Activated naive CD4-positive, alpha-beta T cell treated with anti-CD3 and anti-CD28 coated beads for 36 hours (primary cell): ENCODE measurements around the gene ANKRD9. TPM values are rescaled to one million over a fixed set of nuclear protein-coding genes. Genes with fewer than 3 reads are reported as not detected.

Experiments used
- CTCF ChIA-PET: fragments of 350-600 bp; sonication (Branson Sonifier 250); formaldehyde crosslinking; loops from one replicate; lab custom pipeline; 2021; ENCODE audit warnings: antibody characterized with exemption; lab: Charles Lee
- DNase-seq: peaks from one replicate; pipeline ENCODE4 v3.0.0-alpha.2; 2020
- H3K27ac Mint-ChIP-seq: one replicate; pipeline ENCODE4 v1.8.0; 2021; ENCODE audit warnings: mild to moderate bottlenecking, mixed read lengths
- H3K27me3 Mint-ChIP-seq: one replicate; pipeline ENCODE4 v1.8.0; 2021; ENCODE audit warnings: low read depth, mixed read lengths
- H3K36me3 Mint-ChIP-seq: one replicate; pipeline ENCODE4 v1.8.0; 2021; ENCODE audit warnings: low read depth, mixed read lengths
- H3K4me1 Mint-ChIP-seq: one replicate; pipeline ENCODE4 v1.8.0; 2021; ENCODE audit warnings: low read depth, mixed read lengths
- H3K4me3 Mint-ChIP-seq: one replicate; pipeline ENCODE4 v1.8.0; 2021; ENCODE audit warnings: mild to moderate bottlenecking, moderate library complexity, mixed read lengths
- H3K9me3 Mint-ChIP-seq: one replicate; pipeline ENCODE4 v1.8.0; 2021; ENCODE audit warnings: mixed read lengths
- intact Hi-C: fragments of 100-400 bp; cut with micrococcal nuclease; formaldehyde crosslinking; loops from one replicate; pipeline ENCODE4 v1.15.1; 2023
- total RNA-seq, 2 experiments: library from RNA; stranded (reverse); gene quantifications; one replicate each; pipeline ENCODE4 v1.2.3, GENCODE V29; 2021

The ANKRD9 gene
- total RNA-seq, 2 experiments from 2014 or later = 11.5 to 13.3 TPM

GRCh38 chr14:102516531-102517391 is 7.2 kb upstream of the ANKRD9 start:
- peaks cover 3% of the 10 kb centered on the region for H3K27me3 Mint-ChIP-seq
- H3K4me3 Mint-ChIP-seq = peak overlapping the region; percentile 70
- no peaks in the 10 kb centered on the region for H3K36me3 Mint-ChIP-seq
- no peaks in the 10 kb centered on the region for H3K9me3 Mint-ChIP-seq
- CTCF ChIA-PET = interaction anchor here (0.7 to 4.9 kb wide), 9 partner anchors 8 to 281 kb away, joined by 3 to 31 read pairs (median 5); partner anchors contain the start of genes CINP and TECPR2
- intact Hi-C loops = loop anchor here (1.0 to 5.0 kb wide), 4 partner anchors 78 to 556 kb away; no protein-coding TSS in a partner anchor
- no peak overlapping the region for H3K27ac Mint-ChIP-seq
- peaks cover 5% of the 10 kb centered on the region for H3K4me1 Mint-ChIP-seq
- peak; percentile 48 for DNase-seq

GRCh38 chr14:102514987-102515733 is 5.6 kb upstream of the ANKRD9 start:
- Mint-ChIP-seq H3K27me3 (peaks cover 3% of the 10 kb centered on the region), H3K36me3 (no peaks in the 10 kb centered on the region), H3K9me3 (no peaks in the 10 kb centered on the region), H3K27ac (no peak overlapping the region), H3K4me3 (no peak overlapping the region), H3K4me1 (peaks cover 13% of the 10 kb centered on the region)
- intact Hi-C loops = loop anchor here (5.0 kb wide), 1 partner anchor 278 kb away; no protein-coding TSS in a partner anchor
- CTCF ChIA-PET = interaction anchor here (0.7 to 3.1 kb wide), 5 partner anchors 10 to 721 kb away, joined by 3 to 31 read pairs (median 6); partner anchors contain the start of genes CINP and TECPR2
- no peak for DNase-seq

GRCh38 chr14:102513899-102514772 is 4.6 kb upstream of the ANKRD9 start:
- Mint-ChIP-seq H3K27me3 (peaks cover 3% of the 10 kb centered on the region), H3K9me3 (no peaks in the 10 kb centered on the region), H3K4me3 (no peak overlapping the region), H3K4me1 (peaks cover 13% of the 10 kb centered on the region), H3K36me3 (no peaks in the 10 kb centered on the region), H3K27ac (no peak overlapping the region)
- intact Hi-C loops = no loop called here
- CTCF ChIA-PET = interaction anchor here (2.3 to 3.1 kb wide), 2 partner anchors 76 to 196 kb away, joined by 16 to 31 read pairs; no protein-coding TSS in a partner anchor
- no peak for DNase-seq

- Mint-ChIP-seq H3K36me3 (peaks cover 3% of the 10 kb centered on the region), H3K4me3 (no peak overlapping the region), H3K4me1 (peaks cover 13% of the 10 kb centered on the region), H3K9me3 (peaks cover 3% of the 10 kb centered on the region), H3K27me3 (peaks cover 3% of the 10 kb centered on the region), H3K27ac (no peak overlapping the region)
- no peak for DNase-seq
- intact Hi-C loops = no loop called here
- CTCF ChIA-PET = no interaction called here
Measured at GRCh38 chr14:102512793-102513300, 3.3 kb upstream of the ANKRD9 start.

GRCh38 chr14:102511538-102511937 is 2.0 kb upstream of the ANKRD9 start:
- intact Hi-C loops = no loop called here
- peaks cover 3% of the 10 kb centered on the region for H3K27me3 Mint-ChIP-seq
- peaks cover 11% of the 10 kb centered on the region for H3K4me1 Mint-ChIP-seq
- no peak overlapping the region for H3K27ac Mint-ChIP-seq
- peak overlapping the region; percentile 34 for H3K4me3 Mint-ChIP-seq
- peaks cover 3% of the 10 kb centered on the region for H3K9me3 Mint-ChIP-seq
- CTCF ChIA-PET = interaction anchor here (0.6 to 1.0 kb wide), 4 partner anchors 13 to 624 kb away, joined by 3 to 5 read pairs (median 4); no protein-coding TSS in a partner anchor
- no peak for DNase-seq
- peaks cover 6% of the 10 kb centered on the region for H3K36me3 Mint-ChIP-seq

- Mint-ChIP-seq H3K4me3 (peak overlapping the region; percentile 84), H3K4me1 (peaks cover 8% of the 10 kb centered on the region), H3K27ac (no peak overlapping the region), H3K9me3 (peaks cover 3% of the 10 kb centered on the region), H3K27me3 (no peaks in the 10 kb centered on the region), H3K36me3 (peaks cover 6% of the 10 kb centered on the region)
- intact Hi-C loops = no loop called here
- DNase-seq = peak; percentile 33
- CTCF ChIA-PET = interaction anchor here (0.5 to 1.0 kb wide), 5 partner anchors 13 to 1406 kb away, joined by 3 to 5 read pairs (median 4); no protein-coding TSS in a partner anchor
Measured at GRCh38 chr14:102510616-102511520, 1.3 kb upstream of the ANKRD9 start.

GRCh38 chr14:102508774-102509745 is 516 bp downstream of the ANKRD9 start:
- CTCF ChIA-PET = interaction anchor here (0.9 to 1.6 kb wide), 4 partner anchors 9 to 71 kb away, joined by 3 to 6 read pairs (median 5); no protein-coding TSS in a partner anchor
- peaks cover 8% of the 10 kb centered on the region for H3K4me1 Mint-ChIP-seq
- peaks cover 3% of the 10 kb centered on the region for H3K9me3 Mint-ChIP-seq
- H3K27me3 Mint-ChIP-seq = no peaks in the 10 kb centered on the region
- DNase-seq = no peak
- no peak overlapping the region for H3K27ac Mint-ChIP-seq
- H3K4me3 Mint-ChIP-seq = peak overlapping the region; percentile 61
- intact Hi-C loops = loop anchor here (2.0 kb wide), 2 partner anchors 146 to 190 kb away; partner anchors contain the start of genes CINP, TECPR2 and ZNF839
- H3K36me3 Mint-ChIP-seq = peaks cover 6% of the 10 kb centered on the region

GRCh38 chr14:102508410-102508773 is 1.2 kb downstream of the ANKRD9 start:
- H3K4me3 Mint-ChIP-seq = peak overlapping the region; percentile 61
- H3K27me3 Mint-ChIP-seq = no peaks in the 10 kb centered on the region
- H3K9me3 Mint-ChIP-seq = peaks cover 3% of the 10 kb centered on the region
- H3K4me1 Mint-ChIP-seq = peaks cover 8% of the 10 kb centered on the region
- CTCF ChIA-PET = interaction anchor here (1.0 to 1.6 kb wide), 5 partner anchors 10 to 192 kb away, joined by 3 to 6 read pairs (median 5); no protein-coding TSS in a partner anchor
- no peak overlapping the region for H3K27ac Mint-ChIP-seq
- no peak for DNase-seq
- peaks cover 6% of the 10 kb centered on the region for H3K36me3 Mint-ChIP-seq
- intact Hi-C loops = loop anchor here (2.0 kb wide), 2 partner anchors 146 to 190 kb away; partner anchors contain the start of genes CINP, TECPR2 and ZNF839

- Mint-ChIP-seq H3K4me1 (peaks cover 8% of the 10 kb centered on the region), H3K27me3 (no peaks in the 10 kb centered on the region), H3K4me3 (peak overlapping the region; percentile 8), H3K27ac (no peak overlapping the region), H3K9me3 (peaks cover 3% of the 10 kb centered on the region), H3K36me3 (peaks cover 6% of the 10 kb centered on the region)
- intact Hi-C loops = loop anchor here (2.0 kb wide), 2 partner anchors 145 to 189 kb away; partner anchors contain the start of genes CINP, TECPR2 and ZNF839
- CTCF ChIA-PET = interaction anchor here (0.5 to 1.6 kb wide), 6 partner anchors 10 to 374 kb away, joined by 3 to 6 read pairs (median 4); no protein-coding TSS in a partner anchor
- DNase-seq = no peak
Measured at GRCh38 chr14:102507857-102508312, 1.7 kb downstream of the ANKRD9 start.
